DMS79 treated with DMSO at 0.1 percent for 48 hours (cell line): ENCODE results near the gene KRT85.
A peak's percentile ranks its signal among the peaks of the same experiment; 100 is the strongest.
"Not testable (repeated sequence)": the region's sequence is repeated elsewhere in the genome, so short reads cannot be mapped to it uniquely, and the experiment has no call there.

Experiments used
- DNase-seq: peaks from one replicate; lab custom pipeline; 2025; lab: John Stamatoyannopoulos, UW

The KRT85 gene

DNA sequence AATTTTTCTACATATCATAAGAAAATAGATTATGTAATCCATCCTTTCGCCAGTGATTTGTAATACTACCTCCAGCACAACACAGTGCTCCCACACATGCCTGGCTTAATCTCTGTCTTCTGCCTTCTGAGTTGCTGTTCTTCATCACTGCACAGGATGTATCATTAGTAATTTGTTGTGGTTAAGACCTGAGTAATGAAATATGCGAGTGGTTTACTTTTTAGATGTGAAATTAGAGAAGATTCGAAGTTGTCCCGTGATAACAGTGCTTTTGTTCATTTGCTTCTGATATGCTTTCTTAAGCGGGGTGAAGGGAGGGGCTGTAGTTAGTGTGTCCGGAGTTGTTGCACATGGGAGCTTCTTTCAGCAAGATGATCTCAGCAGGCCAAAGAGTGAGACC is 18.1 kb downstream of the KRT85 start:
- no peak for DNase-seq

GRCh38 chr12:52347551-52348510 is 19.4 kb downstream of the KRT85 start:
- DNase-seq, result no peak

- DNase-seq, result no peak
Observed at GRCh38 chr12:52347016-52347415, 20.3 kb downstream of the KRT85 start.

GRCh38 chr12:52346593-52346992 is 20.7 kb downstream of the KRT85 start:
- DNase-seq, result no peak

DNA sequence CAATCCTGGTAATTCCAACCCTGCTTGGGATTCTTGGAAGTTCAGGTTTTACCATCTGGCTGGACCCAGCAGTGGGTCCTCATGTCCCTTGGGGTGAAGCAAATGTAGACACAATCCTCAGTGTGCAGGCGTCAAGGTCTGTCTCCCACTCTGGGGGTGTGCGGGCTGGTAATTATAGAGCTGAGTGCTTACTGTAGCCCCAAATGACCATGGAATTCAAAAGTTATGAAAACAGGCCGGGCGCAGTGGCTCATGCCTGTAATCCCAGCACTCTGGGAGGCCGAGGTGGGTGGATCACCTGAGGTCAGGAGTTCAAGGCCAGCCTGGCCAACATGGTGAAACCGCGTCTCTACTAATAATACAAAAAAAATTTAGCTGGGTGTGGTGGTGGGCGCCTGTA is 22.2 kb downstream of the KRT85 start:
- not testable (repeated sequence) for DNase-seq

GRCh38 chr12:52344111-52344510 is 23.2 kb downstream of the KRT85 start:
- no peak for DNase-seq

GRCh38 chr12:52343550-52343949 is 23.7 kb downstream of the KRT85 start:
- DNase-seq, result no peak

DNA sequence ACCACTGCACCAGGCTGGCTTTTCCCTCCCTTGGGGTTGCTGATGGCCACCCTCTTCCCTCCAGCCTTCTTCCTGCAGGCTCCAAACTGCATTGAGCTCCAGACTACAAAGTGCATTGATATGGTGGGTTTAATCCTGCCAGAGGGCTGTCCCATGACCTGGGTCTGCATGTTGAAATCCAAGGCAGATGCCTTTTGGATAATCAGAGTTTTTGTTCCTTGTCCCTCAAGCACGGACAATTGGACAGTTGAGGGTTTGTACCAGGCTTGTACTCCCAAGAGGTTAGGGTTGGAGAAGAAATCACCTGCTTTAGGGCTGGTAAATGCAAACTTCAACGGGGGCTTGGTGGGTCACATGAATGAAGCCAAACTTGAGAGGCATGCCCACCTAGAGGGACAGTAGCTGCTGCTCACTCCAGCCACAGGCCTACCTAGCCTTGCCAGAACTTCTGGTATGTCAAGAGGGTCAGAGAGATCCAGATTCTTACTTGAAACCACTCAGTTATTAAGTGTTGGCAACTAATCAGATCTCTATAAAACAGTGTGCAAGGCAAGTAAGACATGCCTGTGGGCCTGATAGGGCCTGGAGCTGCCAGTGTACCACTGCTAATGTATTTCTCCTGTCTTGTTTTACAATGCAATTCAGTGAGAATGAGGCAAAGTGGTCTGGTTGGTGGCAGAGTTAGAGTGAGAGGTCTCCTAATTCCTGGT is 24.3 kb downstream of the KRT85 start:
- DNase-seq, result peak; percentile 58

DNA sequence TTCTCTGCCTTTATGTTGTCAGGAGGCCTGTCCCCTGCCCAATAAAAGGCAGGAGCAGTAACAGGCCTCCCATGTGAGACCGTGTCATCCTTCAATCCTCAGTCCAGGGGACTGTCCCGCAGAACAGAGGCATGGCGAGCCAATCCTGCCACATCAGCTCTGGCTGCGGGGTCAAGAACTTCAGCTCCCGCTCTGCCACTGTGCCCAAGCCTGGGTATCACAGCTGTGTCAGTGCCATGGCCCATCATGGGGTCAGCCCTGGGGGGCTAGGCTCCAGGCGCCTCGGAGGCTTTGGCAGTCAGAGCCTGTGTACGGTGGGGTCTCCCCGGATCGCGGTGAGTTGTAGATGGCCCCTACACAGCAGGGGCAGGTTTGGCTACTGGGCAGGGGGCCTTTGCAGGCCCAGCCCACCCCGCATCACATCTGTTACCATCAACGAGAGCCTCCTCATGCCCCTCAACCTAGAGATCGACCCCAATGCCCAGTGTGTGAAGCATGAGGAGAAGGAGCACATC is 26.2 kb downstream of the KRT85 start:
- DNase-seq, result no peak

DNA sequence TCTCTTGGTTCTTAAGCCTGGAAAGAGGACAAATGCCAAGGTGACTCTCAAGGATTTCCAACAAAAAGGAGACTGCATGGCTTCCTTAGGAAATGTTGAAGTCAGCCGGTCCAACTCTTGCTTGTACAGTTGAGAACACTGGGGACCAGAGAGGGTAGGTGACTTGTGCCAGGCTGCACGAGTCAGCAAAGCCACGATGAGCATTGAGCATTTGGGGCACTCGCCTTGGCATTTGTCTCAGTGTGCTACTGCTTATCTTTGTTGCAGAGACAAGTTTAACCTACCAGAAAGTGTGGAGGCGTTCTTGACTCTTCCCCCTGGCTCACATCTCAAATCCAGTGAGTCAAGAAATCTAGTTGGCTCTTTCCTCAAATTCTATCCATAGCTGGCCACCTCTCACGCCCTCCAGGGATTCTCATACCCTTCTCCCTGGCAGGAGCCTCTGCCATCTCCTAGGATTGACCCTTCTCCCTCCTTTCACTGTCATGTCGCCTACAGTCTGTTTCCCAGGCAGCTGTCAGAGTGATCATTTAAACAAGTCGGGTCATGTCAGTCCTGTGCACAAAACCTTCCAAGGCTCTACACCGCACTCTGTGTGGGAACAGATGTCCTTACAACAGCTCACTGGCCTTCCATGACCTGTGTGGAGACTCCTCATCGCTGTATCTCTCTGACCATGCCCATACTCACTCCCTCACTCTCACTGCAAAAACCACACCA is 28.9 kb downstream of the KRT85 start:
- no peak for DNase-seq

DNA sequence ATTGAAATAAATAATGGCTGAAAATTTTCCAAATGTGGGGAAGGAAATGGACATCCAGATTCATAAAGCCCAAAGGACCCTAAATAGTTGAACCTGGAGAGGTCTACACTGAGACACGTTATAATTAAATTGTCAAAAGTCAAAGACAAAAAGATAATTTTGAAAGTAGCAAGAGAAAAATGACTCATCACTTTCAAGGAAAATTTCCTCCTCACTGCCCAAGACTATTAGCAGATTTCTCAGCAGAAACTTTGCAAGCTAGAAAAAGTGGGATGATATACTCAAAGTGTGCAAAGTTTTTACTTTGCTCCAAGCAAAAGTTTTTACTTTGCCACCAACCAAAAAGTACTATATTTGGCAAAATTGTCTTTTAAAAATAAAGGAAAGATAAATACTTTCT is 30.2 kb downstream of the KRT85 start:
- no peak for DNase-seq

- no peak for DNase-seq
Observed at GRCh38 chr12:52336641-52337040, 30.6 kb downstream of the KRT85 start.

DNA sequence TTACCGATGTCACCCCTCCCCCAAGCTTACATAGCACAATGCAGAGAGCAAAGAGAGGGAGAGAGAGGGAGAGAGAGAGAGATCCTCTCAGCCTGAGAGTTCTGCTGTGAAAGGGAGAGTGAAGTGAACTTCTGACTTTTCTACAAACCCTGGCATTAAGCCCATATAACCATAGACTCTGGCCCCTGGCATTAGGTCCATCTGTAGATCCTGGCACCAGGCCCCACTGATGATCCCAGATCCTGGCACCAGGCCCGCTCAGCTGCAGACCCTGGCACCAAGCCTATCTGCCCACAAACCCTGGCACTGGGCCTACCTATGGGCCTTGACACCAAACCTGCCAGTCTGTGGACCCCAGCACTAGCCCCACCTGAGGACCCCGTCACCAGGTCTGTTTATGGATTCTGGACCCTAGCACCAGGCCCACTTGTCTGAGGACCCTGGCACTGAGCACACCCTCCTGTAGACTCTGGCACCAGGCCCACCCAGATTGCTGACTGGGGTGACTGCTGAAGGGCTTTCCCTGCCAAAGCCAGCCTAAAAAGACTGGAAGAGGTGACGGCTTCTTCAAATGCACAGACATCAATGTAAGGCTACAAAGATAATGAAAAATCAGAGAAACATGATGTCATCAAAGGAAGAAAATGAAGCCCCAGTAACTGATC is 31.6 kb downstream of the KRT85 start:
- DNase-seq, result peak; percentile 84

- no peak for DNase-seq
Observed at GRCh38 chr12:52334185-52334584, 33.1 kb downstream of the KRT85 start.

GRCh38 chr12:52333321-52333720 is 34.0 kb downstream of the KRT85 start:
- no peak for DNase-seq

GRCh38 chr12:52332381-52332780 is 34.9 kb downstream of the KRT85 start:
- DNase-seq, result no peak

- DNase-seq, result peak; percentile 29
Observed at GRCh38 chr12:52331833-52332232, 35.4 kb downstream of the KRT85 start.

DNA sequence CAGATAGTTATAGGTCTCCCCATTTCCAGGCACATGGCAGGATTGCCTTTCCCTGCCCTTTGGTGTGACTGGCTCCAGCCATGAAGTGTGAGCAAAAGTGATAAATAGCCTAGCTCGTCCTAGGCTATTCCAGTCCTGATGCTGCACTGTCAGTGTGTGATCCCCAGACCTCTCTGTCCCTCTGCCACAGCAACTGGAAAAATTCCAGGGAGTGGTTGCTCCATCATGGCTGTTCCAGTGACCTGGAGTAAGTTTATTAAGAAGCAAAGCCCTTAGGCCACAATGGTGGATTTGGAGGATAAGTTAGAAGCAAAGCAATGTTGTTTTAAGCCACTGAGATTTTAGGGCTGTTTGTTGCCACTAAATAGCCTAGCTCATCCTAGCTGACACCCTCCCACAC is 36.2 kb downstream of the KRT85 start:
- no peak for DNase-seq

DNA sequence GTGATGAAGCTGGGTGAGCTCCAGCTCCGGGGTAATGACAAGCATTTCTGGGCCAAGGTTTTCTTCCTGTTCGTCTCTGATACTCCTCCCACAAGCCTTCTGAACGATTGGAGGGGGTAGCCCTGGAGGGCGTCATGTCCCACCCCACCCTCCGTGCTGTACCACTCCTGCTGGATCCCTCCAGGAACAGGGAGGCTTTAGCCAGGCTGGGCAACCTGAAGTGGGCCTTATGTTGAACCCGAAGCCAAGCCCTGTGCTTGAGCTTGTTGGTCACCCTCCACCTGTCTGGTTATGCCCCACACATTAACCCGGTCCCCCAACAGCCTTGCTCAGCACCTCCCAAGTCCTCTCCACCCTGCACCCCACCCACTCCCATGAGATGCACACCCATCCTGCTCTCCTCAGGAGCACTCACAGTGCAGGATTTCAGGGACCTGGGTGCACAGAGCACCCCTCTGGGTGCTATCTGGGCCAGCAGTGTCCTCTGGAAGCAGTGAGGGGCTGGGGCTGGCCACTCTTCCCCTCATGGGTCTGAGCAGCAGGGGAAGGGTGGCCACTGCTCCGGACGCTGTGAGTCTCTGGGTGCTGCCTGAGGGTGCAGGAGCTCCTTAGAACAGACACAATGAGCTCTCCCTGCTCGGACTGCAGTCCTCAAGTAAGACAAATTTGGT is 39.3 kb downstream of the KRT85 start:
- no peak for DNase-seq

DNA sequence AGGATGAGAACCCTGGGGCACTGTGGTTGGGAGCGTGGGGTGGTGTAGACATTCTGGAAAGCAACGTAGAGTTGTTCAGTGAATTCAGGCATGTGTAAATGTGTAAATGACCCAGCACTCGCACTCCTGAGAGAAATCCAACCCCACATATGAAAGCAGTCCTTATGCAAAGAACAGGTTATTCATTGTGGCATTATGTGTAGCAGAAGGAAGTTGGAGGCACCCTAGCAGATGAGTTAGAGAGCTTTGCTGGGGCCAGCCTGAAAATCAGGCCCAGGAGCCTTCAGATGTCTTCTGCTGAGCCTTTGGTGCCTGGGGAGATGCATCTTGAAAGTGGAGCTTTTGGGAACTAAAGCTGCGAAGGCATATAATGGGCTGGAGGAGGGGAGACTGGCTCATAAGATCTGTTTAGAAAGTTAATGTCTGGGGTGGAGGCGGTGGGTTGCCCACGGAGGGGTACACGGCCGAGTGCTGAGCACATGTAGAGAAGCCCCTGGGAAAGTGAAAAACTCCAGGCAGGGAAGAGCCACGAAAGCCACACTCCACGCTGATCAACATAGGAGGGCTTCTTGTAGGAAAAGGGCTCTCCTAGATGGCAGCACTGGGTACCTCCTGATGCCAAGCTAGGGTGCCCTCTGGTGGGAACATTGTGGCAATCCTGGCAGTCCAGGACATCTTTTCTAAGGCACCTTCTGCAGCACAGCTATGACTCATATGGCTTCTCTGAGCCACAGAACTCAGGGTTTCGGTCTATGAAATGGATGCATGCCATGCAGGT is 40.0 kb downstream of the KRT85 start:
- peak; percentile 5 for DNase-seq

- DNase-seq, result no peak
Observed at GRCh38 chr12:52324153-52324444, 43.2 kb downstream of the KRT85 start.
